A673 (cell line): Measurements from ENCODE around the gene GALNT14. TPM values are rescaled to one million over a fixed set of nuclear protein-coding genes. Genes with fewer than 3 reads are reported as not detected.

Source experiments
- BruUV-seq: library from RNA; stranded (reverse); fragments of 400-500 nt; replicated peaks from 2 replicates; lab custom pipeline; 2021; lab: Mats Ljungman, UMichigan
- CTCF ChIA-PET: fragments of 300-600 bp; sonication (Branson Sonifier 250); formaldehyde crosslinking; loops from one replicate; lab custom pipeline; 2022; ENCODE audit warnings: antibody characterized with exemption; lab: Charles Lee
- POLR2A ChIA-PET: fragments of 300-600 bp; sonication (Branson Sonifier 250); formaldehyde crosslinking; loops from one replicate; lab custom pipeline; 2022; ENCODE audit warnings: antibody characterized with exemption; ENCODE audit not compliant: low non-redundant PET; lab: Charles Lee
- DNase-seq: peaks from one replicate; pipeline ENCODE4 v3.0.0-alpha.2; 2015; ENCODE audit warnings: low spot score
- H3K27ac ChIP-seq: fragments of 200-600 bp; sonication (generic); 2 replicates; pipeline ENCODE4 v1.5.1; 2016; ENCODE audit warnings: mixed run types, low read depth, mild to moderate bottlenecking, mixed read lengths, antibody characterized with exemption, low read length; ENCODE audit not compliant: poor library complexity, severe bottlenecking
- H3K27me3 ChIP-seq: fragments of 200-600 bp; sonication (generic); replicated peaks from 2 replicates; pipeline ENCODE4 v1.6.1; 2017; ENCODE audit warnings: mixed run types, low read depth, mild to moderate bottlenecking, mixed read lengths, antibody characterized with exemption, low read length; ENCODE audit not compliant: insufficient read depth, poor library complexity
- H3K36me3 ChIP-seq: fragments of 200-600 bp; sonication (generic); 2 replicates; pipeline ENCODE4 v1.6.1; 2016; ENCODE audit warnings: mixed run types, mild to moderate bottlenecking, mixed read lengths, antibody characterized with exemption, low read length; ENCODE audit not compliant: insufficient read depth, poor library complexity, severe bottlenecking
- H3K4me1 ChIP-seq: fragments of 200-600 bp; sonication (generic); 2 replicates; pipeline ENCODE4 v1.6.1; 2017; ENCODE audit warnings: mixed run types, mild to moderate bottlenecking, mixed read lengths, antibody characterized with exemption, low read length; ENCODE audit not compliant: insufficient read depth, poor library complexity, severe bottlenecking
- H3K4me3 ChIP-seq: fragments of 200-600 bp; sonication (generic); 2 replicates; pipeline ENCODE4 v1.5.1; 2016; ENCODE audit warnings: low read depth, mixed run types, mild to moderate bottlenecking, mixed read lengths, low read length; ENCODE audit not compliant: poor library complexity, severe bottlenecking
- H3K9me3 ChIP-seq: fragments of 200-600 bp; sonication (generic); 2 replicates; pipeline ENCODE4 v1.6.1; 2016; ENCODE audit warnings: mixed run types, low read depth, mild to moderate bottlenecking, mixed read lengths, antibody characterized with exemption, low read length; ENCODE audit not compliant: poor library complexity, severe bottlenecking
- EZH2 ChIP-seq: fragments of 200-600 bp; sonication (generic); IDR thresholded peaks from 2 replicates; pipeline ENCODE4 v1.6.1; 2017; ENCODE audit warnings: borderline replicate concordance, low read depth, mild to moderate bottlenecking, mixed read lengths, antibody characterized with exemption, low read length; ENCODE audit not compliant: poor library complexity, severe bottlenecking
- intact Hi-C: fragments of 100-400 bp; cut with micrococcal nuclease; formaldehyde crosslinking; loops from one replicate; pipeline ENCODE4 v1.10.0; 2022; ENCODE audit not compliant: unreplicated experiment
- total RNA-seq: library from RNA; stranded (reverse); gene quantifications from 2 replicates; pipeline ENCODE4 v1.2.3, GENCODE V29; 2021
- TF ChIP-seq, protein P1 (sequence below): fragments of 300-800, 200-600 bp; sonication (generic); conservative IDR thresholded peaks from 2 replicates; pipeline ENCODE4 v1.5.1; 2017; ENCODE audit warnings: low read depth, mild to moderate bottlenecking, antibody characterized with exemption, low read length, moderate library complexity, mixed read lengths

Gene GALNT14
- total RNA-seq, 1 experiment from 2014 or later: 9.7 TPM

DNA sequence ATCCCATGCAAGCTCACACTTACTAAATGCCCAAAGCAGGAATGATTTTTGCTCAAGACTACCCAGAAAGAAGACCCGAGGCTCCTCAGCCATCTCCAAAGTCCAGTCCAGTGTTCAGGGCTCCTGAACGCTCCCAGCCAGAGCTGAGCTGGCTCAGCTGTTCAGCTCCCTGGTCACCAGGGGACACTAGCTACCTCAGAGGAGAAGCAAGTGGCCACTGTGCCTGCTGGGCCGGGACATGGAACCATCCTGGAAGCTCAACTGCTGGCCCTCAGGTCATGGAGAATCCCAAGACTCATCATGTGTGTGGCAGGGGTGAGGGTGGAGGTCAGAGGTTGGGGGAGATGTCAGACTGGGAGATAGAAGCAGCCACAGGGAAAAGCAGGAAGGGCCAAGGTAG is 89.0 kb downstream of the GALNT14 start:
- Histone ChIP-seq H3K36me3 (no peaks in the 10 kb centered on the region), H3K27ac (no peak overlapping the region), H3K4me3 (no peak overlapping the region), H3K4me1 (no peaks in the 10 kb centered on the region), H3K27me3 (no peaks in the 10 kb centered on the region), H3K9me3 (no peaks in the 10 kb centered on the region)
- no TSS peak for BruUV-seq
- no peak for TF ChIP-seq EZH2
- TF ChIP-seq, protein P1, sequence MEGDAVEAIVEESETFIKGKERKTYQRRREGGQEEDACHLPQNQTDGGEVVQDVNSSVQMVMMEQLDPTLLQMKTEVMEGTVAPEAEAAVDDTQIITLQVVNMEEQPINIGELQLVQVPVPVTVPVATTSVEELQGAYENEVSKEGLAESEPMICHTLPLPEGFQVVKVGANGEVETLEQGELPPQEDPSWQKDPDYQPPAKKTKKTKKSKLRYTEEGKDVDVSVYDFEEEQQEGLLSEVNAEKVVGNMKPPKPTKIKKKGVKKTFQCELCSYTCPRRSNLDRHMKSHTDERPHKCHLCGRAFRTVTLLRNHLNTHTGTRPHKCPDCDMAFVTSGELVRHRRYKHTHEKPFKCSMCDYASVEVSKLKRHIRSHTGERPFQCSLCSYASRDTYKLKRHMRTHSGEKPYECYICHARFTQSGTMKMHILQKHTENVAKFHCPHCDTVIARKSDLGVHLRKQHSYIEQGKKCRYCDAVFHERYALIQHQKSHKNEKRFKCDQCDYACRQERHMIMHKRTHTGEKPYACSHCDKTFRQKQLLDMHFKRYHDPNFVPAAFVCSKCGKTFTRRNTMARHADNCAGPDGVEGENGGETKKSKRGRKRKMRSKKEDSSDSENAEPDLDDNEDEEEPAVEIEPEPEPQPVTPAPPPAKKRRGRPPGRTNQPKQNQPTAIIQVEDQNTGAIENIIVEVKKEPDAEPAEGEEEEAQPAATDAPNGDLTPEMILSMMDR: no peak
- intact Hi-C loops: no loop called here
- no peak for DNase-seq
- POLR2A ChIA-PET: no interaction called here
- CTCF ChIA-PET: no interaction called here

DNA sequence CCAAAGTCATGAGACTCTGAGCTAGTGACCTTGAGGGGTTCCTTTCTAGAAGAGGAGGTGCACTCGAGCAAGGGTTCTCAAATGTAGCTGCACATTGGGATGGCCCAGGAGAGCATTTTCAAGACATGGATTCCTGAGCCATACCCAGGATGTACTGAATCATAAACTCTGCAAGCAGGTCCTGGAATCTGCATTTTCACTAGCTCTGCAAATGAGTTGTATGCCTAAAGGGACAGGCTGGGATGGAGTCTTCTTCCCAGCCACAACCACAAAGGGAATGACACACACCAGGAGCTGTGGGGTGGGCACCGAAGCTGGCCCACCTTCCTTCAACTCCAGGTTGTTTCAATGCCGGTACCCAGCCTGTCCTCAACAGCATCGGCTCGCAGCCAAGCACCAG is 90.6 kb downstream of the GALNT14 start:
- Histone ChIP-seq H3K4me3 (no peak overlapping the region), H3K27ac (no peak overlapping the region), H3K4me1 (no peaks in the 10 kb centered on the region), H3K27me3 (no peaks in the 10 kb centered on the region), H3K9me3 (no peaks in the 10 kb centered on the region), H3K36me3 (no peaks in the 10 kb centered on the region)
- ChIA-PET POLR2A (no interaction called here), CTCF (no interaction called here)
- BruUV-seq: no TSS peak
- TF ChIP-seq, protein P1: no peak
- TF ChIP-seq EZH2: no peak
- no peak for DNase-seq
- intact Hi-C loops: no loop called here

DNA sequence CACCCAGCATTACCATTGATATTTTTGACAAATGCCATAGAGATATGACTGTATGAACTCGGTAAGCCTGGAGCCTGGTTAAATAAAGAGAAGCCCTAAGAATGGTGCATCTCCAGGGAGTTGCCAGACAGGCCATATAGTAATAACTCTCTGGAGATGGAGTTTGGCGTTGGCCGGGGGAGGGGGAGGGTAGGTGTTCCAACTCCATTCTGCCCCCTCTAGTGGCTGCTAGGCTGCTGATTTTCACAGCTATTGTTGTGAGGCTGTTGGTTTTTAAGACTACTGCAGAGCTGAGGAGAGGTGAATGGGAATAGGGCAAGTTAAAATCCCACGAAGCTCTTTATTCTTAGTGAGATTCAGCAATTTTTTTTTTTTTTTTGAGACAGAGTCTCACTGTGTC is 99.9 kb downstream of the GALNT14 start:
- no TSS peak for BruUV-seq
- Histone ChIP-seq H3K4me1 (no peaks in the 10 kb centered on the region), H3K27me3 (no peaks in the 10 kb centered on the region), H3K36me3 (no peaks in the 10 kb centered on the region), H3K4me3 (no peak overlapping the region), H3K27ac (no peak overlapping the region), H3K9me3 (peaks cover 20% of the 10 kb centered on the region)
- no peak for TF ChIP-seq EZH2
- TF ChIP-seq, protein P1: 0 out of 2 replicates have a peak, but pooled peaks have one; percentile 21
- POLR2A ChIA-PET: interaction anchor here (0.6 kb wide), 1 partner anchor 192 kb away, joined by 6 read pairs; no protein-coding TSS in a partner anchor
- CTCF ChIA-PET: interaction anchor here (0.5 kb wide), 1 partner anchor 236 kb away, joined by 4 read pairs; no protein-coding TSS in a partner anchor
- peak; percentile 32 for DNase-seq
- intact Hi-C loops: no loop called here
